ENCODE measurements around the gene NAV1.
A peak's percentile ranks its signal among the peaks of the same experiment; 100 is the strongest.

Gene NAV1

GRCh38 chr1:201556841-201557571 lies 18.1 kb downstream of the NAV1 start:
- Histone ChIP-seq H3K4me3 (ENCODE audit: low read length) (no peak overlapping the region), H3K79me2 (ENCODE audit: low read length) (no peaks in the 10 kb centered on the region), H3K27me3 (replicated peaks; ENCODE audit: insufficient read depth, low read length) (peaks cover 11% of the 10 kb centered on the region; the same call in 1 of the 2 replicates), H3K9me3 (replicated peaks; ENCODE audit: insufficient read depth, low read length) (no peaks in the 10 kb centered on the region), H3K4me2 (ENCODE audit: low read depth, low read length) (no peak overlapping the region), H2AFZ (ENCODE audit: low read length) (no peak overlapping the region), H3K27ac (ENCODE audit: low read length) (no peak overlapping the region), H3K36me3 (replicated peaks; ENCODE audit: insufficient read depth, low read length) (no peaks in the 10 kb centered on the region), H3K9ac (ENCODE audit: low read length) (no peak overlapping the region), H3K9me2 (replicated peaks; ENCODE audit: insufficient read depth, low read length) (no peaks in the 10 kb centered on the region), H4K20me1 (ENCODE audit: insufficient read depth, low read length) (no peaks in the 10 kb centered on the region), H3K4me1 (ENCODE audit: low read length) (no peaks in the 10 kb centered on the region), H3F3A (ENCODE audit: insufficient read depth, low read length) (no peaks in the 10 kb centered on the region)
- no peak for DNase-seq
- no peak for TF ChIP-seq CTCF (IDR thresholded peaks at IDR 0.05; ENCODE audit: low read length)
- no peak for TF ChIP-seq EZH2phosphoT487 (IDR thresholded peaks at IDR 0.05; ENCODE audit: low read length)
- TF ChIP-seq EZH2 (optimal IDR thresholded peaks at IDR 0.05; ENCODE audit: low read depth, low read length), result no peak

- no peaks in the 10 kb centered on the region for H3K9me3 ChIP-seq (replicated peaks; ENCODE audit: insufficient read depth, low read length)
- no peak overlapping the region for H3K27ac ChIP-seq (ENCODE audit: low read length)
- H4K20me1 ChIP-seq (ENCODE audit: insufficient read depth, low read length), result no peaks in the 10 kb centered on the region
- no peak overlapping the region for H3K9ac ChIP-seq (ENCODE audit: low read length)
- H3K9me2 ChIP-seq (replicated peaks; ENCODE audit: insufficient read depth, low read length), result no peaks in the 10 kb centered on the region
- H3K27me3 ChIP-seq (replicated peaks; ENCODE audit: insufficient read depth, low read length), result peaks cover 11% of the 10 kb centered on the region; the same call in 1 of the 2 replicates
- no peak overlapping the region for H3K4me3 ChIP-seq (ENCODE audit: low read length)
- H3K4me2 ChIP-seq (ENCODE audit: low read depth, low read length), result no peak overlapping the region
- TF ChIP-seq EZH2phosphoT487 (IDR thresholded peaks at IDR 0.05; ENCODE audit: low read length) (no peak), EZH2 (optimal IDR thresholded peaks at IDR 0.05; ENCODE audit: low read depth, low read length) (no peak), CTCF (IDR thresholded peaks at IDR 0.05; ENCODE audit: low read length) (no peak)
- DNase-seq, result no peak
- H3K36me3 ChIP-seq (replicated peaks; ENCODE audit: insufficient read depth, low read length), result no peaks in the 10 kb centered on the region
- H3K4me1 ChIP-seq (ENCODE audit: low read length), result no peaks in the 10 kb centered on the region
- H2AFZ ChIP-seq (ENCODE audit: low read length), result no peak overlapping the region
- H3F3A ChIP-seq (ENCODE audit: insufficient read depth, low read length), result no peaks in the 10 kb centered on the region
- H3K79me2 ChIP-seq (ENCODE audit: low read length), result no peaks in the 10 kb centered on the region
Measured at GRCh38 chr1:201557572-201557958, 18.6 kb downstream of the NAV1 start.

- TF ChIP-seq EZH2 (optimal IDR thresholded peaks at IDR 0.05; ENCODE audit: low read depth, low read length) (no peak), CTCF (IDR thresholded peaks at IDR 0.05; ENCODE audit: low read length) (peak; percentile 99)
- no peaks in the 10 kb centered on the region for H3K36me3 ChIP-seq (replicated peaks; ENCODE audit: insufficient read depth, low read length)
- no peak overlapping the region for H3K9ac ChIP-seq (ENCODE audit: low read length)
- H3K27ac ChIP-seq (ENCODE audit: low read length), result no peak overlapping the region
- H3K9me2 ChIP-seq (replicated peaks; ENCODE audit: insufficient read depth, low read length), result no peaks in the 10 kb centered on the region
- H2AFZ ChIP-seq (ENCODE audit: low read length), result peak overlapping the region; percentile 21
- H3K4me1 ChIP-seq (ENCODE audit: low read length), result no peaks in the 10 kb centered on the region
- no peaks in the 10 kb centered on the region for H4K20me1 ChIP-seq (ENCODE audit: insufficient read depth, low read length)
- no peaks in the 10 kb centered on the region for H3K79me2 ChIP-seq (ENCODE audit: low read length)
- no peak overlapping the region for H3K4me3 ChIP-seq (ENCODE audit: low read length)
- peak; percentile 81 for DNase-seq
- no peak overlapping the region for H3K4me2 ChIP-seq (ENCODE audit: low read depth, low read length)
- 0 out of 2 replicates have a peak, but pooled peaks cover 4% of the 10 kb centered on the region for H3K27me3 ChIP-seq (replicated peaks; ENCODE audit: insufficient read depth, low read length)
- no peaks in the 10 kb centered on the region for H3F3A ChIP-seq (ENCODE audit: insufficient read depth, low read length)
- no peaks in the 10 kb centered on the region for H3K9me3 ChIP-seq (replicated peaks; ENCODE audit: insufficient read depth, low read length)
Measured at GRCh38 chr1:201559679-201560162, 20.8 kb downstream of the NAV1 start.
